GM23338 (cell line): ENCODE data around the gene SLC5A12. TPM values are rescaled to one million over a fixed set of nuclear protein-coding genes. Genes with fewer than 3 reads are reported as not detected.
A peak's percentile ranks its signal among the peaks of the same experiment; 100 is the strongest.
"Not testable (repeated sequence)": the region's sequence is repeated elsewhere in the genome, so short reads cannot be mapped to it uniquely, and the experiment has no call there.

Source experiments
- ATAC-seq: fragments of 200-7000 bp; cut with Tn5 transposase; 3 replicates; pipeline ENCODE4 v1.9.1; 2020
- DNase-seq: peaks from one replicate; pipeline ENCODE4 v3.0.0-alpha.2; 2015; ENCODE audit warnings: low spot score
- H2AFZ ChIP-seq: fragments of 200-600 bp; sonication (generic); 2 replicates; pipeline ENCODE4 v1.8.0; 2016; ENCODE audit warnings: antibody characterized with exemption, mild to moderate bottlenecking, moderate library complexity
- H3F3A ChIP-seq: fragments of 200-600 bp; sonication (generic); replicated peaks from 2 replicates; pipeline ENCODE4 v1.8.0; 2017; ENCODE audit warnings: antibody characterized with exemption, mixed run types, low read depth
- H3K27ac ChIP-seq: fragments of 200-600 bp; sonication (generic); 2 replicates; pipeline ENCODE4 v1.6.1; 2016; ENCODE audit warnings: low read depth
- H3K27me3 ChIP-seq: fragments of 200-600 bp; sonication (generic); 2 replicates; pipeline ENCODE4 v1.8.0; 2016; ENCODE audit warnings: mild to moderate bottlenecking, mixed run types, moderate library complexity; ENCODE audit not compliant: insufficient read depth
- H3K36me3 ChIP-seq: fragments of 200-600 bp; sonication (generic); 2 replicates; pipeline ENCODE4 v1.8.0; 2016; ENCODE audit warnings: mild to moderate bottlenecking; ENCODE audit not compliant: insufficient read depth
- H3K4me1 ChIP-seq: fragments of 200-600 bp; sonication (generic); 2 replicates; pipeline ENCODE4 v1.8.0; 2016; ENCODE audit warnings: mild to moderate bottlenecking, moderate library complexity; ENCODE audit not compliant: insufficient read depth
- H3K4me2 ChIP-seq: fragments of 200-600 bp; sonication (generic); 2 replicates; pipeline ENCODE4 v1.7.1; 2017; ENCODE audit warnings: mixed run types
- H3K4me3 ChIP-seq: fragments of 200-600 bp; sonication (generic); 2 replicates; pipeline ENCODE4 v1.6.1; 2016; ENCODE audit warnings: mixed run types
- H3K79me2 ChIP-seq: fragments of 200-600 bp; sonication (generic); replicated peaks from 2 replicates; pipeline ENCODE4 v1.8.0; 2017; ENCODE audit warnings: mild to moderate bottlenecking; ENCODE audit not compliant: insufficient read depth
- H3K9me2 ChIP-seq: fragments of 200-600 bp; sonication (generic); 2 replicates; pipeline ENCODE4 v1.8.0; 2017; ENCODE audit not compliant: insufficient read depth
- H4K20me1 ChIP-seq: fragments of 200-600 bp; sonication (generic); replicated peaks from 2 replicates; pipeline ENCODE4 v1.8.0; 2017; ENCODE audit warnings: mild to moderate bottlenecking; ENCODE audit not compliant: insufficient read depth
- H3K27ac Mint-ChIP-seq: 2 replicates; pipeline ENCODE4 v1.8.0; 2020; ENCODE audit warnings: inconsistent platforms, mild to moderate bottlenecking, moderate library complexity, mixed read lengths
- H3K27me3 Mint-ChIP-seq: 3 replicates; pipeline ENCODE4 v1.8.0; 2022; ENCODE audit warnings: low read depth, mild to moderate bottlenecking, moderate library complexity, mixed read lengths, inconsistent platforms; ENCODE audit not compliant: insufficient read depth, poor library complexity
- H3K36me3 Mint-ChIP-seq: 3 replicates; pipeline ENCODE4 v1.8.0; 2021; ENCODE audit warnings: low read depth, mild to moderate bottlenecking, inconsistent platforms, moderate library complexity, mixed read lengths
- H3K4me1 Mint-ChIP-seq: 3 replicates; pipeline ENCODE4 v1.8.0; 2020; ENCODE audit warnings: mild to moderate bottlenecking, inconsistent platforms, mixed read lengths
- H3K4me3 Mint-ChIP-seq: 3 replicates; pipeline ENCODE4 v1.8.0; 2021; ENCODE audit warnings: moderate library complexity, mild to moderate bottlenecking, inconsistent platforms, mixed read lengths
- H3K9me3 Mint-ChIP-seq: 3 replicates; pipeline ENCODE4 v1.8.0; 2020; ENCODE audit warnings: moderate library complexity, mild to moderate bottlenecking, inconsistent platforms, mixed read lengths
- CREB1 ChIP-seq: fragments of 250-450 bp; sonication (Bioruptor Pico); IDR thresholded peaks from 2 replicates; pipeline ENCODE4 v1.5.0; 2020; ENCODE audit warnings: low read depth, mild to moderate bottlenecking, moderate library complexity
- EZH2 ChIP-seq: fragments of 200-600 bp; sonication (generic); IDR thresholded peaks from one replicate; pipeline ENCODE4 v1.8.0; 2017; ENCODE audit warnings: antibody characterized with exemption, mild to moderate bottlenecking, low read depth; ENCODE audit not compliant: unreplicated experiment
- EZH2phosphoT487 ChIP-seq: fragments of 200-600 bp; sonication (generic); IDR thresholded peaks from one replicate; pipeline ENCODE4 v1.8.1; 2018; ENCODE audit warnings: antibody characterized with exemption; ENCODE audit not compliant: unreplicated experiment
- NANOG ChIP-seq: IDR thresholded peaks from 2 replicates; pipeline ENCODE4 v1.6.1; 2016; ENCODE audit warnings: antibody characterized with exemption, borderline replicate concordance
- ZNF331 ChIP-seq: fragments of 250-450 bp; sonication (Bioruptor Pico); IDR thresholded peaks from 2 replicates; pipeline ENCODE4 v1.5.0; 2020; ENCODE audit warnings: low read depth, mild to moderate bottlenecking, moderate library complexity
- polyA plus RNA-seq: library from polyadenylated mRNA; unstranded; fragments of >200 nt; fragmentation: Nextera tagmentation; extraction: Ambion mirVana; gene quantifications from 2 replicates; pipeline ENCODE4 v1.2.1, GENCODE V29; 2016
- total RNA-seq: library from RNA; depleted of rRNA; stranded (reverse); fragments of >200 nt; shearing (Covaris generic); gene quantifications from 2 replicates; pipeline ENCODE4 v1.2.3, GENCODE V29; 2014
- TF ChIP-seq, protein P1 (sequence below), 2 experiments: fragments of 200-600 bp in 1 of 2; sonication (generic) in 1 of 2; conservative IDR thresholded peaks; 2 replicates each; pipeline versions ENCODE4 v1.5.1 to v1.6.1; 2016 to 2017; ENCODE audit warnings: antibody characterized with exemption in 2 of 2, low read depth in 2 of 2, mild to moderate bottlenecking in 2 of 2, moderate library complexity in 1 of 2

The SLC5A12 gene
- total and polyA plus RNA-seq, 2 experiments from 2014 or later = 0.60 to 1.4 TPM

DNA sequence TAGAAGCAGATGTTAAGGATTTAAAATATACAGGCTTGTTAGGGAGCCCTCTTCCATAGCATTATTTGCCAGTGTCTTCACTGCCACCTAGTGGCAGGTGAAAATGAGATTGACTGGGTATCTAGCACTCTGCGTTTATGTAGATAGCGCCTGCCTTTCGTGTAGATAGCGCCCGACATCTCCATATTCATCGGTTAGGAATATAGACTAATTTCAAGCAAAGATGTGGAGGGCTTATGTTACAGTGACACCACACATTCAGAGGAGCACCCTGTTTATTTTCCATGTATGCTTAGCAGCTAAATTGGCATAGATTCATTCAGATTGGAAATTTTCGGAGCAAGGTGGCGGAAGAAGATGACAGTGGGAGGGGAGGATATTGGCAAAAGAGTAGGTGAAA, 72.0 kb downstream of the SLC5A12 start:
- H3K4me1 Mint-ChIP-seq = no peaks in the 10 kb centered on the region; the same call in 2 of the 3 replicates
- no peaks in the 10 kb centered on the region for H3K9me2 ChIP-seq
- no peaks in the 10 kb centered on the region for H3K79me2 ChIP-seq
- no peaks in the 10 kb centered on the region for H3K9me3 Mint-ChIP-seq
- no peaks in the 10 kb centered on the region for H3K27me3 Mint-ChIP-seq
- no peak overlapping the region for H2AFZ ChIP-seq
- no peak overlapping the region for H3K27ac Mint-ChIP-seq
- H3K36me3 Mint-ChIP-seq = no peaks in the 10 kb centered on the region
- no peak overlapping the region for H3K4me3 ChIP-seq
- no peak for TF ChIP-seq ZNF331 (CRISPR knock-in tag)
- TF ChIP-seq EZH2 = no peak
- TF ChIP-seq NANOG = no peak
- TF ChIP-seq, protein P1, sequence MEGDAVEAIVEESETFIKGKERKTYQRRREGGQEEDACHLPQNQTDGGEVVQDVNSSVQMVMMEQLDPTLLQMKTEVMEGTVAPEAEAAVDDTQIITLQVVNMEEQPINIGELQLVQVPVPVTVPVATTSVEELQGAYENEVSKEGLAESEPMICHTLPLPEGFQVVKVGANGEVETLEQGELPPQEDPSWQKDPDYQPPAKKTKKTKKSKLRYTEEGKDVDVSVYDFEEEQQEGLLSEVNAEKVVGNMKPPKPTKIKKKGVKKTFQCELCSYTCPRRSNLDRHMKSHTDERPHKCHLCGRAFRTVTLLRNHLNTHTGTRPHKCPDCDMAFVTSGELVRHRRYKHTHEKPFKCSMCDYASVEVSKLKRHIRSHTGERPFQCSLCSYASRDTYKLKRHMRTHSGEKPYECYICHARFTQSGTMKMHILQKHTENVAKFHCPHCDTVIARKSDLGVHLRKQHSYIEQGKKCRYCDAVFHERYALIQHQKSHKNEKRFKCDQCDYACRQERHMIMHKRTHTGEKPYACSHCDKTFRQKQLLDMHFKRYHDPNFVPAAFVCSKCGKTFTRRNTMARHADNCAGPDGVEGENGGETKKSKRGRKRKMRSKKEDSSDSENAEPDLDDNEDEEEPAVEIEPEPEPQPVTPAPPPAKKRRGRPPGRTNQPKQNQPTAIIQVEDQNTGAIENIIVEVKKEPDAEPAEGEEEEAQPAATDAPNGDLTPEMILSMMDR (conservative IDR thresholded peaks at IDR 0.05; ENCODE audit: low read depth in 2 of 2) = peak; percentile 87 to 88
- no peak overlapping the region for H3K27ac ChIP-seq
- no peaks in the 10 kb centered on the region for H4K20me1 ChIP-seq
- no peaks in the 10 kb centered on the region for H3K4me1 ChIP-seq
- no peaks in the 10 kb centered on the region for H3K36me3 ChIP-seq
- no peak overlapping the region for H3K4me3 Mint-ChIP-seq
- peak; percentile 86 for DNase-seq
- no peaks in the 10 kb centered on the region for H3K27me3 ChIP-seq
- H3K4me2 ChIP-seq = no peak overlapping the region
- peak; percentile 100 for ATAC-seq
- no peaks in the 10 kb centered on the region for H3F3A ChIP-seq

DNA sequence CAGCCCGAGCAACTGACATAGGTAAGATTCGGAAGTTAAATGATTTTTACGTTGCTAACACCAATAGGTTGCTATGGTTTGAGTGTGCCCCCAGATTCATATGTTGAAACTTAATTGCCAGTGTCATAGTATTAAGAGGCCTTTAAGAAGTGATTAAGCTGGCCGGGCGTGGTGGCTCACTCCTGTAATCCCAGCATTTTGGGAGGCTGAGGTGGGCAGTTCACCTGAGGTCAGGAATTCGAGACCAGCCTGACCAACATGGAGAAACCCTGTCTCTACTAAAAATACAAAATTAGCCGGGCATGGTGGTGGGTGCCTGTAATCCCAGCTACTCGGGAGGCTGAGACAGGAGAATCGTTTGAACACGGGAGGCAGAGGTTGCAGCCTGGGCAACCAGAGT, 78.5 kb downstream of the SLC5A12 start:
- not testable (repeated sequence) for H3K79me2 ChIP-seq, ATAC-seq, H3K27me3 Mint-ChIP-seq

DNA sequence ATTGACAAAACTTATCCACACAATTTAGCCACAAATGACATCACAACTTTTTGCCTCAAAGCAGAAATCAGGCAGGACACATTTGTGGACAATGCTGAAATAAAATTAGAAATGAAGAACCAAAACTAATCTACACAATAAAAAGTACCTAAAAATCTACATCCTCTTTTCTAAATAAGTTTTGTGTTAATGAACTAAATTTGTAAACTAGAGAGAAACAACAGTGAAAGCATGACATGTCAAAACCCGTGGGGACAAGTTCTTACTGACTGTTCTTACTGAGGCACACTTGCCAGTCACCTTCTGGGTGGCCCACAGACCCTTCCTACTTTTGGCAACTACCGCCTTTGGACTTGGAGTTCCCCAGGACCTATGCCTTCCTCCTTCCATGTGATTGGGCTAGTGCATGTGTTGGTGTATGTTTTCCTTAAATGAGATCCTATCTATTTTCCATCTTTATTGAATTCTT, 89.1 kb downstream of the SLC5A12 start:
- Mint-ChIP-seq H3K27ac (no peak overlapping the region), H3K4me3 (no peak overlapping the region), H3K36me3 (no peaks in the 10 kb centered on the region), H3K9me3 (no peaks in the 10 kb centered on the region), H3K4me1 (no peaks in the 10 kb centered on the region), H3K27me3 (no peaks in the 10 kb centered on the region)
- no peak overlapping the region for H3K27ac ChIP-seq
- no peaks in the 10 kb centered on the region for H3K79me2 ChIP-seq
- H3K27me3 ChIP-seq = no peaks in the 10 kb centered on the region
- H3K4me1 ChIP-seq = no peaks in the 10 kb centered on the region
- H3K4me2 ChIP-seq = no peak overlapping the region
- no peak for ATAC-seq
- H2AFZ ChIP-seq = no peak overlapping the region
- DNase-seq = no peak
- H4K20me1 ChIP-seq = no peaks in the 10 kb centered on the region
- TF ChIP-seq EZH2phosphoT487 (no peak), CREB1 (no peak)
- no peaks in the 10 kb centered on the region for H3K9me2 ChIP-seq
- no peak overlapping the region for H3K4me3 ChIP-seq
- H3K36me3 ChIP-seq = no peaks in the 10 kb centered on the region
- no peaks in the 10 kb centered on the region for H3F3A ChIP-seq

More for the DNA sequence above, 78.5 kb downstream of the SLC5A12 start:
- H3K36me3 Mint-ChIP-seq, H3K27me3 ChIP-seq, H3K9me2 ChIP-seq, H3F3A ChIP-seq, H3K4me3 ChIP-seq, H3K4me1 ChIP-seq, H3K27ac ChIP-seq, H3K4me3 Mint-ChIP-seq, H3K4me1 Mint-ChIP-seq, DNase-seq, H3K27ac Mint-ChIP-seq, H3K36me3 ChIP-seq, H3K9me3 Mint-ChIP-seq, H4K20me1 ChIP-seq, H3K4me2 ChIP-seq, H2AFZ ChIP-seq: not testable (repeated sequence)
